IMR-90 (cell line): ENCODE results near the gene SQSTM1. TPM values are rescaled to one million over a fixed set of nuclear protein-coding genes. Genes with fewer than 3 reads are reported as not detected.

Experiments
- ATAC-seq: fragments of 200-7000 bp; cut with Tn5 transposase; 2 replicates; pipeline ENCODE4 v1.9.1; 2020; ENCODE audit warnings: low read depth, mild to moderate bottlenecking, moderate library complexity
- BruUV-seq: library from RNA; stranded (reverse); fragments of 400-500 nt; replicated peaks from 2 replicates; lab custom pipeline; 2021; lab: Mats Ljungman, UMichigan
- CTCF ChIA-PET: fragments of 300-600 bp; formaldehyde crosslinking; extraction: SDS; loops from one replicate; lab custom pipeline; 2021; ENCODE audit warnings: antibody characterized with exemption; lab: Yijun Ruan, JAX
- POLR2A ChIA-PET: fragments of 300-600 bp; sonication (Branson Sonifier 250); formaldehyde crosslinking; loops from one replicate; lab custom pipeline; 2022; ENCODE audit warnings: antibody characterized with exemption; ENCODE audit not compliant: unreplicated experiment; lab: Charles Lee
- DNase-seq: peaks from one replicate; pipeline ENCODE4 v3.0.0; 2013
- H2AFZ ChIP-seq: replicated peaks from 2 replicates; pipeline ENCODE3; 2013; ENCODE audit warnings: low read length, mild to moderate bottlenecking; ENCODE audit not compliant: poor library complexity
- H2AK5ac ChIP-seq: 2 replicates; pipeline ENCODE4 v1.6.1; 2013; ENCODE audit warnings: low read depth, low read length, inconsistent platforms
- H2AK9ac ChIP-seq: replicated peaks from 2 replicates; pipeline ENCODE3; 2013; ENCODE audit warnings: mild to moderate bottlenecking, low read depth, low read length, moderate library complexity; ENCODE audit not compliant: poor library complexity
- H2BK120ac ChIP-seq: 2 replicates; pipeline ENCODE4 v1.6.1; 2013; ENCODE audit warnings: low read depth, low read length, inconsistent platforms
- H2BK15ac ChIP-seq: 3 replicates; pipeline ENCODE4 v1.6.1; 2013; ENCODE audit warnings: low read depth, low read length, inconsistent platforms
- H2BK20ac ChIP-seq: 2 replicates; pipeline ENCODE4 v1.6.1; 2013; ENCODE audit warnings: low read depth, mild to moderate bottlenecking, inconsistent platforms, low read length, moderate library complexity
- H2BK5ac ChIP-seq: 2 replicates; pipeline ENCODE4 v1.6.1; 2013; ENCODE audit warnings: mild to moderate bottlenecking, low read depth, low read length, inconsistent platforms; ENCODE audit not compliant: poor library complexity, severe bottlenecking
- H3K14ac ChIP-seq: replicated peaks from 2 replicates; pipeline ENCODE4 v1.6.1; 2013; ENCODE audit warnings: low read depth, low read length, inconsistent platforms
- H3K18ac ChIP-seq: 2 replicates; pipeline ENCODE4 v1.6.1; 2013; ENCODE audit warnings: low read depth, low read length, control low read depth
- H3K23ac ChIP-seq: 2 replicates; pipeline ENCODE4 v1.6.1; 2013; ENCODE audit warnings: low read depth, low read length, inconsistent platforms
- H3K27ac ChIP-seq: 2 replicates; pipeline ENCODE4 v1.5.1; 2013; ENCODE audit warnings: mild to moderate bottlenecking, control low read depth, low read length; ENCODE audit not compliant: insufficient read depth
- H3K27me3 ChIP-seq: 2 replicates; pipeline ENCODE4 v1.6.1; 2013; ENCODE audit warnings: low read length; ENCODE audit not compliant: control insufficient read depth, insufficient read depth
- H3K36me3 ChIP-seq: 2 replicates; pipeline ENCODE4 v1.6.1; 2013; ENCODE audit warnings: low read length, mixed read lengths; ENCODE audit not compliant: control insufficient read depth, insufficient read depth
- H3K4ac ChIP-seq: 2 replicates; pipeline ENCODE4 v1.6.1; 2013; ENCODE audit warnings: low read depth, low read length, inconsistent platforms
- H3K4me1 ChIP-seq: 2 replicates; pipeline ENCODE4 v1.6.1; 2013; ENCODE audit warnings: low read length, mixed read lengths; ENCODE audit not compliant: control insufficient read depth, insufficient read depth
- H3K4me2 ChIP-seq: 2 replicates; pipeline ENCODE4 v1.6.1; 2013; ENCODE audit warnings: low read depth, mild to moderate bottlenecking, control low read depth, low read length, moderate library complexity
- H3K4me3 ChIP-seq: 2 replicates; pipeline ENCODE4 v1.5.1; 2013; ENCODE audit warnings: low read depth, mild to moderate bottlenecking, control low read depth, low read length, moderate library complexity; ENCODE audit not compliant: insufficient read depth
- H3K56ac ChIP-seq: 2 replicates; pipeline ENCODE4 v1.6.1; 2013; ENCODE audit warnings: low read length, inconsistent platforms; ENCODE audit not compliant: insufficient read depth; ENCODE audit errors: extremely low read depth
- H3K79me1 ChIP-seq, 2 experiments: 2 replicates each; pipeline ENCODE4 v1.6.1; 2013; ENCODE audit warnings: low read length in 2 of 2, inconsistent platforms in 1 of 2, low read depth in 1 of 2
- H3K9ac ChIP-seq: 2 replicates; pipeline ENCODE4 v1.6.1; 2013; ENCODE audit warnings: low read depth, low read length, control low read depth
- H3K9me1 ChIP-seq: 2 replicates; pipeline ENCODE4 v1.6.1; 2013; ENCODE audit warnings: low read length, inconsistent platforms; ENCODE audit not compliant: insufficient read depth
- H3K9me3 ChIP-seq: 2 replicates; pipeline ENCODE4 v1.6.1; 2013; ENCODE audit warnings: low read length; ENCODE audit not compliant: control insufficient read depth, insufficient read depth
- H4K20me1 ChIP-seq: 2 replicates; pipeline ENCODE4 v1.6.1; 2013; ENCODE audit warnings: low read length, inconsistent platforms; ENCODE audit not compliant: insufficient read depth
- H4K5ac ChIP-seq: 2 replicates; pipeline ENCODE4 v1.6.1; 2013; ENCODE audit warnings: mild to moderate bottlenecking, low read depth, low read length, control low read depth
- H4K8ac ChIP-seq, 2 experiments: 2 replicates each; pipeline ENCODE4 v1.6.1; 2013; ENCODE audit warnings: low read depth in 2 of 2, low read length in 2 of 2, control low read depth in 1 of 2, inconsistent platforms in 1 of 2
- H4K91ac ChIP-seq: 2 replicates; pipeline ENCODE4 v1.6.1; 2013; ENCODE audit warnings: low read depth, low read length, inconsistent platforms; ENCODE audit not compliant: insufficient read depth
- CEBPB ChIP-seq: IDR thresholded peaks from 2 replicates; pipeline ENCODE4 v1.6.1; 2012; ENCODE audit warnings: low read depth, low read length, improper control_type of control experiment
- FOS ChIP-seq: fragments of 150-350 bp; IDR thresholded peaks from 2 replicates; pipeline ENCODE4 v1.6.1; 2016; ENCODE audit warnings: low read depth, low read length
- MAZ ChIP-seq: IDR thresholded peaks from 2 replicates; pipeline ENCODE4 v1.6.1; 2012; ENCODE audit warnings: low read depth, mild to moderate bottlenecking, low read length, improper control_type of control experiment, moderate library complexity, borderline replicate concordance
- RAD21 ChIP-seq: IDR thresholded peaks from 2 replicates; pipeline ENCODE4 v1.6.1; 2012; ENCODE audit warnings: low read length, improper control_type of control experiment
- USF2 ChIP-seq: fragments of 150-350 bp; IDR thresholded peaks from 2 replicates; pipeline ENCODE4 v1.6.1; 2017; ENCODE audit warnings: mild to moderate bottlenecking, antibody characterized with exemption, low read length, low read depth
- WGBS, 2 experiments: methylation state at CpG; one replicate each; pipeline versions ENCODE4 v1.1.5 to v1.1.7; 2013; ENCODE audit warnings: missing lambda C conversion rate in 2 of 2; ENCODE audit not compliant: insufficient read length in 1 of 2; ENCODE audit errors: extremely low coverage in 2 of 2; 5-methylcytosine and 5-hydroxymethylcytosine counted together
- dilution Hi-C: fragments of 300-500 bp; cut with HindIII; formaldehyde crosslinking; loops from one replicate; pipeline ENCODE4 v1.14.3; 2018; ENCODE audit warnings: low sequenced_read_pairs; ENCODE audit not compliant: unreplicated experiment
- in situ Hi-C: fragments of 300-500 bp; cut with MboI; formaldehyde crosslinking; loops from 3 replicates; pipeline ENCODE4 v1.14.3; 2019; ENCODE audit warnings: low sequenced_read_pairs, inconsistent platforms, mixed read lengths
- intact Hi-C: fragments of 100-400 bp; cut with micrococcal nuclease; formaldehyde crosslinking; loops from 2 replicates; pipeline ENCODE4 v1.10.0; 2022
- polyA plus RNA-seq, 3 experiments: library from polyadenylated mRNA; depleted of rRNA; stranded (reverse); fragments of >200 nt; gene quantifications; 2 replicates each; pipeline ENCODE4 v1.2.3, GENCODE V29; 2012; ENCODE audit warnings: low replicate concordance in 1 of 3
- total RNA-seq: library from RNA; depleted of rRNA; stranded (reverse); fragments of >200 nt; gene quantifications from 2 replicates; pipeline ENCODE4 v1.2.3, GENCODE V29; 2012
- TF ChIP-seq, protein P1 (sequence below): fragments of 150-350 bp; IDR thresholded peaks from 2 replicates; pipeline ENCODE4 v1.6.1; 2016; ENCODE audit warnings: low read depth, mild to moderate bottlenecking, low read length, moderate library complexity, borderline replicate concordance

The SQSTM1 gene
- total and polyA plus RNA-seq, 2 of the 4 experiments (the other 2 are of a cell fraction): 152 to 184 TPM

- CTCF ChIA-PET: interaction anchor here (0.7 kb wide), 1 partner anchor 9 kb away, joined by 3 read pairs; no protein-coding TSS in a partner anchor
Observed at GRCh38 chr5:179771311-179771895, 49.3 kb upstream of the SQSTM1 start.

More at GRCh38 chr5:179771311-179771895, 49.3 kb upstream of the SQSTM1 start:
- dilution Hi-C loops (no loop called here), intact Hi-C loops (no loop called here), in situ Hi-C loops (no loop called here)
- H3K4me3 ChIP-seq: no peak overlapping the region
- no peak overlapping the region for H2BK5ac ChIP-seq
- H3K18ac ChIP-seq: no peak overlapping the region
- no peak overlapping the region for H3K27ac ChIP-seq
- no peak overlapping the region for H3K23ac ChIP-seq
- H2BK20ac ChIP-seq: no peak overlapping the region
- peaks cover 73% of the 10 kb centered on the region for H3K36me3 ChIP-seq
- H4K8ac ChIP-seq: no peak overlapping the region
- no peak overlapping the region for H4K5ac ChIP-seq
- H4K91ac ChIP-seq: no peak overlapping the region
- peaks cover 3% of the 10 kb centered on the region for H3K9me1 ChIP-seq
- H3K9ac ChIP-seq: no peak overlapping the region
- H3K4me2 ChIP-seq: no peak overlapping the region
- TF ChIP-seq RAD21 (no peak), MAZ (no peak), CEBPB (no peak), USF2 (no peak), FOS (no peak)
- TF ChIP-seq, protein P1, sequence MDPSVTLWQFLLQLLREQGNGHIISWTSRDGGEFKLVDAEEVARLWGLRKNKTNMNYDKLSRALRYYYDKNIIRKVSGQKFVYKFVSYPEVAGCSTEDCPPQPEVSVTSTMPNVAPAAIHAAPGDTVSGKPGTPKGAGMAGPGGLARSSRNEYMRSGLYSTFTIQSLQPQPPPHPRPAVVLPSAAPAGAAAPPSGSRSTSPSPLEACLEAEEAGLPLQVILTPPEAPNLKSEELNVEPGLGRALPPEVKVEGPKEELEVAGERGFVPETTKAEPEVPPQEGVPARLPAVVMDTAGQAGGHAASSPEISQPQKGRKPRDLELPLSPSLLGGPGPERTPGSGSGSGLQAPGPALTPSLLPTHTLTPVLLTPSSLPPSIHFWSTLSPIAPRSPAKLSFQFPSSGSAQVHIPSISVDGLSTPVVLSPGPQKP: no peak
- no peak for DNase-seq
- no peak overlapping the region for H3K14ac ChIP-seq
- WGBS, 2 experiments: 93% methylated on average over 2 of the region's 4 CpGs; no CpG with 5 or more reads in 1 of the 2 experiments
- H4K20me1 ChIP-seq: peaks cover 11% of the 10 kb centered on the region; the same call in 1 of the 2 replicates
- peaks cover 2% of the 10 kb centered on the region for H3K4me1 ChIP-seq
- H3K9me3 ChIP-seq: no peaks in the 10 kb centered on the region
- H3K79me1 ChIP-seq: peaks cover 24 to 62% of the 10 kb centered on the region in 2 experiments
- no peak overlapping the region for H3K56ac ChIP-seq
- no peak overlapping the region for H3K4ac ChIP-seq
- POLR2A ChIA-PET: no interaction called here
- no peak overlapping the region for H2AK9ac ChIP-seq
- H3K27me3 ChIP-seq: no peaks in the 10 kb centered on the region
- no peak overlapping the region for H2AK5ac ChIP-seq
- no peak for ATAC-seq
- no TSS peak for BruUV-seq
- H2BK15ac ChIP-seq: no peak overlapping the region
- H2AFZ ChIP-seq: no peak overlapping the region
- H2BK120ac ChIP-seq: no peak overlapping the region
